ENCODE data around the gene SLC9A3.

- TF ChIP-seq, protein P1, sequence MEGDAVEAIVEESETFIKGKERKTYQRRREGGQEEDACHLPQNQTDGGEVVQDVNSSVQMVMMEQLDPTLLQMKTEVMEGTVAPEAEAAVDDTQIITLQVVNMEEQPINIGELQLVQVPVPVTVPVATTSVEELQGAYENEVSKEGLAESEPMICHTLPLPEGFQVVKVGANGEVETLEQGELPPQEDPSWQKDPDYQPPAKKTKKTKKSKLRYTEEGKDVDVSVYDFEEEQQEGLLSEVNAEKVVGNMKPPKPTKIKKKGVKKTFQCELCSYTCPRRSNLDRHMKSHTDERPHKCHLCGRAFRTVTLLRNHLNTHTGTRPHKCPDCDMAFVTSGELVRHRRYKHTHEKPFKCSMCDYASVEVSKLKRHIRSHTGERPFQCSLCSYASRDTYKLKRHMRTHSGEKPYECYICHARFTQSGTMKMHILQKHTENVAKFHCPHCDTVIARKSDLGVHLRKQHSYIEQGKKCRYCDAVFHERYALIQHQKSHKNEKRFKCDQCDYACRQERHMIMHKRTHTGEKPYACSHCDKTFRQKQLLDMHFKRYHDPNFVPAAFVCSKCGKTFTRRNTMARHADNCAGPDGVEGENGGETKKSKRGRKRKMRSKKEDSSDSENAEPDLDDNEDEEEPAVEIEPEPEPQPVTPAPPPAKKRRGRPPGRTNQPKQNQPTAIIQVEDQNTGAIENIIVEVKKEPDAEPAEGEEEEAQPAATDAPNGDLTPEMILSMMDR (IDR thresholded peaks at IDR 0.05; ENCODE audit: low read depth, low read length): no peak
- TF ChIP-seq EZH2phosphoT487 (IDR thresholded peaks at IDR 0.05; ENCODE audit: low read depth): no peak
Measured at GRCh38 chr5:553874-554273, 29.6 kb upstream of the SLC9A3 start.
